Measurements from ENCODE around the gene CCDC174.

CCDC174 gene

GRCh38 chr3:14706096-14706495 lies 54.5 kb downstream of the CCDC174 start:
- DNase-seq = no peak

- no peak for DNase-seq
Observed at GRCh38 chr3:14716591-14716990, 65.0 kb downstream of the CCDC174 start.

GRCh38 chr3:14717307-14717706 lies 65.7 kb downstream of the CCDC174 start:
- DNase-seq = no peak

- no peak for DNase-seq
Observed at GRCh38 chr3:14718539-14718938, 67.0 kb downstream of the CCDC174 start.

GRCh38 chr3:14719006-14719405 lies 67.4 kb downstream of the CCDC174 start:
- no peak for DNase-seq

- DNase-seq = no peak
Observed at GRCh38 chr3:14721126-14721864, 69.7 kb downstream of the CCDC174 start.
